Aorta (tissue), 5 donors: ENCODE data around the gene RAB20. TPM values are rescaled to one million over a fixed set of nuclear protein-coding genes. Genes with fewer than 3 reads are reported as not detected.
"Not testable (repeated sequence)": the region's sequence is repeated elsewhere in the genome, so short reads cannot be mapped to it uniquely, and the experiment has no call there.

Experiments
- ATAC-seq: fragments of 200-7000 bp; cut with Tn5 transposase; one replicate; pipeline ENCODE4 v1.9.1; 2022; ENCODE audit warnings: moderate library complexity; ENCODE audit not compliant: low FRiP score
- DNase-seq, 2 donors: peaks; one replicate each; pipeline ENCODE4 v3.0.0-alpha.2; 2020
- H3K27ac ChIP-seq, 2 donors: one replicate each; pipeline ENCODE4 v1.5.1; 2013; ENCODE audit warnings: low read length in 2 of 2, mild to moderate bottlenecking in 2 of 2, moderate library complexity in 2 of 2, control low read depth in 1 of 2, inconsistent platforms in 1 of 2, low read depth in 1 of 2
- H3K27me3 ChIP-seq, 2 donors: one replicate each; pipeline ENCODE4 v1.6.1; 2013; ENCODE audit warnings: control low read depth in 1 of 2, low read length in 1 of 2, mild to moderate bottlenecking in 1 of 2, moderate library complexity in 1 of 2; ENCODE audit not compliant: insufficient read depth in 2 of 2, control insufficient read depth in 1 of 2
- H3K36me3 ChIP-seq, 2 donors: one replicate each; pipeline ENCODE4 v1.6.1; 2013; ENCODE audit warnings: control low read depth in 1 of 2, low read length in 1 of 2, mild to moderate bottlenecking in 1 of 2; ENCODE audit not compliant: insufficient read depth in 2 of 2, control insufficient read depth in 1 of 2
- H3K4me1 ChIP-seq, 2 donors: one replicate each; pipeline ENCODE4 v1.6.1; 2013; ENCODE audit warnings: low read length in 2 of 2, control low read depth in 1 of 2, mild to moderate bottlenecking in 1 of 2, moderate library complexity in 1 of 2; ENCODE audit not compliant: insufficient read depth in 2 of 2, control insufficient read depth in 1 of 2
- H3K4me3 ChIP-seq, 2 donors: one replicate each; pipeline ENCODE4 v1.5.1; 2013; ENCODE audit warnings: low read length in 2 of 2, control low read depth in 1 of 2, mild to moderate bottlenecking in 1 of 2
- H3K9me3 ChIP-seq: one replicate; pipeline ENCODE4 v1.6.1; 2013; ENCODE audit warnings: mild to moderate bottlenecking, low read length; ENCODE audit not compliant: control insufficient read depth
- WGBS, 2 donors: extraction: QIAGEN DNeasy Blood & Tissue Kit; methylation state at CpG; one replicate each; pipeline ENCODE4 v1.1.7; 2013; 5-methylcytosine and 5-hydroxymethylcytosine counted together
- intact Hi-C, 2 donors: fragments of 100-400 bp; cut with DNase I; formaldehyde crosslinking; loops; one replicate each; pipeline versions ENCODE4 v1.14.2 to v1.15.0; 2022
- long read RNA-seq, 2 donors: library from polyadenylated mRNA; unstranded; transcript quantifications; one replicate each; pipeline ENCODE4 v2.0.0, GENCODE V29; 2020 to 2021
- polyA plus RNA-seq, 2 donors: library from polyadenylated mRNA; stranded (reverse); fragments of 200-250 nt; gene quantifications; one replicate each; pipeline ENCODE4 v1.2.3, GENCODE V29; 2013
- total RNA-seq, 2 donors: library from RNA; stranded (reverse); fragmentation: NEBNext Ultra II Directional; extraction: Animal tissue kit (Norgen Biotek cat#: 25700); gene quantifications; one replicate each; pipeline ENCODE4 v1.2.1, GENCODE V29; 2021
- donor health status: healthy with polysubstance abuse.
- donor health status: Bipolar disorder and iron deficiency.
- donor health status: DM: no; HTN: no; CAD: no.
- donor health status: DM: no; HTN: no; CAD: no.
- donor health status: DM: yes; HTN: yes; CAD: no.

The RAB20 gene
- total RNA-seq, result 10 to 100 TPM; 18.8 to 22.4 TPM
- polyA plus RNA-seq, result 10 to 100 TPM; 12.9 to 16.2 TPM
- long read RNA-seq, donor 1, transcript RAB20-201 (2 exons, 1,518 nt), result major isoform, 142 of 149 reads
- long read RNA-seq, donor 1, partial matches to known transcripts, result 0 of 149 reads
- long read RNA-seq, donor 1, other reads (novel, unspliced or antisense), result 7 of 149 reads
- long read RNA-seq, donor 2, transcript RAB20-201 (2 exons, 1,518 nt), result major isoform, 22 of 27 reads
- long read RNA-seq, donor 2, partial matches to known transcripts, result 0 of 27 reads
- long read RNA-seq, donor 2, other reads (novel, unspliced or antisense), result 5 of 27 reads

GRCh38 chr13:110561344-110562035, at the start of gene RAB20:
Gene RAB20, minus strand, starts transcription at chr13:110561722. Its CDS starts 203 bp downstream, at chr13:110561519.
- H3K27me3 ChIP-seq, result no peaks in the 10 kb centered on the region
- no peaks in the 10 kb centered on the region for H3K4me1 ChIP-seq
- DNase-seq, result peak; percentile 95 to 96
- H3K9me3 ChIP-seq, result no peaks in the 10 kb centered on the region
- WGBS, 2 donors, result 1% methylated on average over 54 to 79 of the region's 79 CpGs
- H3K4me3 ChIP-seq, result peak within 1 kb of the TSS; percentile 44 to 58
- no peaks in the 10 kb centered on the region for H3K36me3 ChIP-seq
- ATAC-seq, result peak; percentile 90
- intact Hi-C loops, result loop anchor here (5.0 kb wide), 3 partner anchors 39 to 54 kb away; no protein-coding TSS in a partner anchor
- H3K27ac ChIP-seq, result peak within 1 kb of the TSS; percentile 8 to 100

- Histone ChIP-seq H3K27me3 (no peaks in the 10 kb centered on the region), H3K36me3 (no peaks in the 10 kb centered on the region), H3K27ac (no peak overlapping the region), H3K9me3 (no peaks in the 10 kb centered on the region), H3K4me1 (no peaks in the 10 kb centered on the region), H3K4me3 (no peak overlapping the region)
- 77 to 81% methylated on average over 12 of the region's 12 CpGs for WGBS, 2 donors
- intact Hi-C loops, result loop anchor here in 1 of 2 donors (5.0 to 10.0 kb wide), 2 partner anchors 49 to 94 kb away; partner anchors contain the start of genes CARS2 and RAB20
- ATAC-seq (no peak), DNase-seq (no peak)
These were observed 49.6 kb upstream of the RAB20 start for GRCh38 chr13:110610955-110611595.

- H3K9me3 ChIP-seq, result no peaks in the 10 kb centered on the region
- H3K27me3 ChIP-seq, result no peaks in the 10 kb centered on the region
- no peaks in the 10 kb centered on the region for H3K4me1 ChIP-seq
- H3K36me3 ChIP-seq, result no peaks in the 10 kb centered on the region
- H3K27ac ChIP-seq, result no peak overlapping the region
- intact Hi-C loops, result no loop called here
- ATAC-seq, result no peak
- DNase-seq, result no peak
- 78 to 85% methylated on average over 3 of the region's 3 CpGs for WGBS, 2 donors
- H3K4me3 ChIP-seq, result no peak overlapping the region
These were observed 46.2 kb upstream of the RAB20 start for GRCh38 chr13:110607675-110608224.

- ATAC-seq, H3K27me3 ChIP-seq, H3K4me3 ChIP-seq, H3K27ac ChIP-seq, intact Hi-C loops, H3K36me3 ChIP-seq, DNase-seq, H3K4me1 ChIP-seq, H3K9me3 ChIP-seq: not testable (repeated sequence)
- 93% methylated on average over 31 of the region's 33 CpGs; no CpG with 5 or more reads in 1 of the 2 donors for WGBS, 2 donors
These were observed 44.8 kb upstream of the RAB20 start for GRCh38 chr13:110606281-110606680.

GRCh38 chr13:110605132-110605531, 43.6 kb upstream of the RAB20 start:
- Histone ChIP-seq H3K4me1 (no peaks in the 10 kb centered on the region), H3K27ac (no peak overlapping the region), H3K9me3 (no peaks in the 10 kb centered on the region), H3K4me3 (no peak overlapping the region), H3K27me3 (no peaks in the 10 kb centered on the region), H3K36me3 (no peaks in the 10 kb centered on the region)
- ATAC-seq, result no peak
- WGBS, 2 donors, result 85 to 91% methylated on average over 6 of the region's 6 CpGs
- intact Hi-C loops, result no loop called here
- DNase-seq, result no peak

- Histone ChIP-seq H3K9me3 (no peaks in the 10 kb centered on the region), H3K27me3 (no peaks in the 10 kb centered on the region), H3K4me3 (no peak overlapping the region), H3K36me3 (no peaks in the 10 kb centered on the region), H3K27ac (no peak overlapping the region), H3K4me1 (no peaks in the 10 kb centered on the region)
- DNase-seq (no peak), ATAC-seq (no peak)
- intact Hi-C loops, result no loop called here
- WGBS, 2 donors, result 83 to 88% methylated on average over 4 of the region's 4 CpGs
These were observed 39.5 kb upstream of the RAB20 start for GRCh38 chr13:110600980-110601379.

- H3K27ac ChIP-seq, result no peak overlapping the region
- H3K27me3 ChIP-seq, result no peaks in the 10 kb centered on the region
- intact Hi-C loops, result no loop called here
- no peak overlapping the region for H3K4me3 ChIP-seq
- no peak for DNase-seq
- no peaks in the 10 kb centered on the region for H3K36me3 ChIP-seq
- H3K4me1 ChIP-seq, result no peaks in the 10 kb centered on the region
- H3K9me3 ChIP-seq, result no peaks in the 10 kb centered on the region
- no peak for ATAC-seq
- WGBS, 2 donors, result 90 to 91% methylated on average over 10 of the region's 10 CpGs
These were observed 38.8 kb upstream of the RAB20 start for GRCh38 chr13:110600261-110600819.

- H3K36me3 ChIP-seq, result no peaks in the 10 kb centered on the region
- WGBS, 2 donors, result 86% methylated on average over 16 of the region's 16 CpGs
- DNase-seq (no peak), ATAC-seq (no peak)
- H3K9me3 ChIP-seq, result no peaks in the 10 kb centered on the region
- H3K27ac ChIP-seq, result no peak overlapping the region
- no peaks in the 10 kb centered on the region for H3K27me3 ChIP-seq
- H3K4me3 ChIP-seq, result no peak overlapping the region
- intact Hi-C loops, result no loop called here
- H3K4me1 ChIP-seq, result no peaks in the 10 kb centered on the region
These were observed 35.6 kb upstream of the RAB20 start for GRCh38 chr13:110597041-110597689.
